ENCODE results near the gene ATP13A3. TPM values are rescaled to one million over a fixed set of nuclear protein-coding genes. Genes with fewer than 3 reads are reported as not detected.

The ATP13A3 gene
- total and polyA plus RNA-seq, 9 of the 15 experiments (the other 6 are each of a cell fraction or from before 2014, with no cell fraction given), result 16.6 to 135 (median 86.6) TPM

GRCh38 chr3:194488055-194488742, 1.4 kb upstream of the ATP13A3 start (continued):
- TF ChIP-seq SIN3A (IDR thresholded peaks at IDR 0.05; ENCODE audit: borderline replicate concordance in 2 of 2, control insufficient read depth in 1 of 2, low read depth in 2 of 2, low read length in 2 of 2) (no peak), ZFP1 (CRISPR knock-in tag; IDR thresholded peaks at IDR 0.05) (no peak), E2F5 (CRISPR knock-in tag; IDR thresholded peaks at IDR 0.05) (no peak), ARHGAP35 (IDR thresholded peaks at IDR 0.05; ENCODE audit: partially characterized antibody) (peak; percentile 31), GTF3C2 (IDR thresholded peaks at IDR 0.05; ENCODE audit: borderline replicate concordance, extremely low read depth, insufficient read length) (no peak), CHD2 (IDR thresholded peaks at IDR 0.05; ENCODE audit: low read depth, low read length) (no peak), PBX2 (CRISPR knock-in tag; IDR thresholded peaks at IDR 0.05; ENCODE audit: low read depth) (no peak), PBX2 (tag; conservative IDR thresholded peaks at IDR 0.05; ENCODE audit: low read depth) (peak; percentile 45), HINFP (tag; conservative IDR thresholded peaks at IDR 0.05; ENCODE audit: low read depth) (0 out of 2 replicates have a peak, but pooled peaks have one; percentile 67), BCLAF1 (IDR thresholded peaks at IDR 0.05; ENCODE audit: borderline replicate concordance in 1 of 2, control insufficient read depth in 1 of 2, low read depth in 2 of 2, low read length in 1 of 2) (0 out of 4 replicates have a peak, but pooled peaks of 1 of the 2 experiments have one; percentile 7), CBFA2T3 (IDR thresholded peaks at IDR 0.05) (peak; percentile 4; the same call in 1 of the 2 replicates)
